Neural cell (in vitro differentiated cells): Measurements from ENCODE around the gene CHCHD3.

ENCODE experiments used
- CTCF ChIP-seq: fragments of 450-650 bp; IDR thresholded peaks from 2 replicates; pipeline ENCODE4 v1.5.1; 2014; ENCODE audit warnings: antibody characterized with exemption, mild to moderate bottlenecking, moderate library complexity; ENCODE audit not compliant: poor library complexity, severe bottlenecking
- EP300 ChIP-seq: fragments of 450-650 bp; conservative IDR thresholded peaks from 2 replicates; pipeline ENCODE4 v1.6.1; 2014; ENCODE audit warnings: antibody characterized with exemption, mild to moderate bottlenecking, moderate library complexity; ENCODE audit not compliant: poor library complexity, severe bottlenecking
- EZH2 ChIP-seq: fragments of 200-600, 300-800 bp; shearing (Covaris generic), sonication (generic); IDR thresholded peaks from 2 replicates; pipeline ENCODE4 v1.6.1; 2014; ENCODE audit warnings: antibody characterized with exemption, low read length, borderline replicate concordance, mild to moderate bottlenecking; ENCODE audit not compliant: insufficient read depth, poor library complexity, severe bottlenecking
- MXI1 ChIP-seq: fragments of 450-650 bp; conservative IDR thresholded peaks from 2 replicates; pipeline ENCODE4 v1.6.1; 2014; ENCODE audit warnings: antibody characterized with exemption, mild to moderate bottlenecking; ENCODE audit not compliant: poor library complexity, severe bottlenecking
- POLR2AphosphoS5 ChIP-seq: IDR thresholded peaks from 2 replicates; pipeline ENCODE4 v1.6.1; 2012
- RAD21 ChIP-seq: fragments of 450-650 bp; conservative IDR thresholded peaks from 2 replicates; pipeline ENCODE4 v1.6.1; 2014; ENCODE audit warnings: antibody characterized with exemption, mild to moderate bottlenecking, moderate library complexity
- REST ChIP-seq: IDR thresholded peaks from 2 replicates; pipeline ENCODE4 v1.6.1; 2012; ENCODE audit warnings: borderline replicate concordance
- SMC3 ChIP-seq: fragments of 450-650 bp; conservative IDR thresholded peaks from 2 replicates; pipeline ENCODE4 v1.6.1; 2014; ENCODE audit warnings: antibody characterized with exemption, mild to moderate bottlenecking, moderate library complexity; ENCODE audit not compliant: poor library complexity
- TAF1 ChIP-seq: IDR thresholded peaks from 2 replicates; pipeline ENCODE4 v1.6.1; 2012; ENCODE audit warnings: low read depth

GRCh38 chr7:132969520-132969919 is 112.4 kb downstream of the CHCHD3 start:
- no peak for TF ChIP-seq EP300
- TF ChIP-seq CTCF, result no peak
- TF ChIP-seq SMC3, result no peak
- no peak for TF ChIP-seq POLR2AphosphoS5
- no peak for TF ChIP-seq MXI1
- TF ChIP-seq TAF1, result no peak
- no peak for TF ChIP-seq EZH2
- TF ChIP-seq RAD21, result no peak
- TF ChIP-seq REST, result no peak
